ENCODE results near the gene SLC39A9.
"Not testable (repeated sequence)": the region's sequence is repeated elsewhere in the genome, so short reads cannot be mapped to it uniquely, and the experiment has no call there.

The SLC39A9 gene

GRCh38 chr14:69428289-69428998, 30.0 kb downstream of the SLC39A9 start:
- no peak for DNase-seq

- DNase-seq, result no peak
These were observed 31.2 kb downstream of the SLC39A9 start for GRCh38 chr14:69429643-69430042.

GRCh38 chr14:69430306-69430939, 31.9 kb downstream of the SLC39A9 start:
- DNase-seq, result no peak

DNA sequence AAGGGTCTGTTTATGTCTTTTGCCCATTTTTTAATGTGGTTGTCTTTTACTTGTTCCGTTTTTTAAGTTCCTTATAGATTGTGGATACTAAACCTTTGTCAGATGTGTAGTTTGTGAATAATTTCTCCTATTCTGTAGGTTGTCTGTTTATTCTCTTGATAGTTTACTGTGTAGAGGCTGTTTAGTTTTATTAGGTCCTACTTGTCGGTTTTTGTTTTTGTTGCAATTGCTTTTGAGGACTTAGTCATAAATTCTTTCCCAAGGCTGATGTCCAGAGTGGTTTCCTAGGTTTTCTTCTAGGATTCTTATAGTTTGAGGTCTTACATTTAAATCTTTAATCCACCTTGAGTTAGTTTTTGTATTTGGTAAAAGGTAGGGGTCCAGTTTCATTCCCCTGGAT, 33.9 kb downstream of the SLC39A9 start:
- no peak for DNase-seq

GRCh38 chr14:69439521-69440270, 41.2 kb downstream of the SLC39A9 start:
- DNase-seq, result no peak

- DNase-seq, result no peak
These were observed 43.5 kb downstream of the SLC39A9 start for GRCh38 chr14:69441948-69442347.

- DNase-seq, result no peak
These were observed 44.9 kb downstream of the SLC39A9 start for GRCh38 chr14:69443296-69443805.

- DNase-seq, result no peak
These were observed 50.7 kb downstream of the SLC39A9 start for GRCh38 chr14:69449216-69449615.

GRCh38 chr14:69451941-69452340, 53.4 kb downstream of the SLC39A9 start:
- DNase-seq, result no peak

- no peak for DNase-seq
These were observed 59.9 kb downstream of the SLC39A9 start for GRCh38 chr14:69458350-69458749.

- DNase-seq, result no peak
These were observed 60.6 kb downstream of the SLC39A9 start for GRCh38 chr14:69459122-69459521.

- peak; percentile 80 for DNase-seq
These were observed 61.7 kb downstream of the SLC39A9 start for GRCh38 chr14:69460093-69460701.

DNA sequence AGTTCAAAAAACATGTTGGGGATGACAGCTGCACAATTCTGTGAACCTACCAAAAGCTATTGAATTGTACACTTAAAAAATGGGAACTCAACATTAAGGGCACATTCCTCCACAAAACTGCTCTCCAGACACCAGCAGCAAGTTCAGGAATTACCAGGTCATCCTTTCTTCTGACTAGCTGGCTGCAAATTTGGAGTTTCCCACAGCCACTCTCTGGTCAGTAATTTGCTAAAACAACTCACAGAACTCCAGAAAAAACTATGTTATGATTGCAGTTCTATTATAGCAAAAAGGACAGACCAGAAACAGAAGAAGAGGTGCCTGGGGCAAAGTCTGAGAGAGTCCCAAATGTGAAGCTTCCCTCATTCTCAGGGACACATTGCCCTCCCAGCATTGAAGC, 65.9 kb downstream of the SLC39A9 start:
- DNase-seq, result no peak

GRCh38 chr14:69464829-69465228, 66.3 kb downstream of the SLC39A9 start:
- no peak for DNase-seq

DNA sequence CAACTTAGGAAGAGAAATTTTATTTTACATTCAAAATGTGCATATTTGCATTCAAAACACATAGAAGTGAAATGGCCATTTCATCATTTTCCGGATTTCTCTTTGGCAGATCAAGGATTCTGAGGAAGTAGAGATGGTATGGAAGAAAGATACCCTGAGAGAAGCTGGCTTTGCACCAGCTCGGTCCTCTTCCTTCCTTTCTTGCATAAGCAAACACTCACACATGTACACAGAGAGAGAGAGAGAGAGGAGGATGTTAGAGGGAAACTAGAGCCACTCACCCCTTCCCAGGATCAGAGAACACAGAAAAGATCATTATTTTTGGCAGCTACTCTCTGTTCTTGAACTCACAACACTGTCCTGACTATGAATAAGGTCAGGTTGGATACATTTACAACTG, 70.5 kb downstream of the SLC39A9 start:
- DNase-seq, result no peak

DNA sequence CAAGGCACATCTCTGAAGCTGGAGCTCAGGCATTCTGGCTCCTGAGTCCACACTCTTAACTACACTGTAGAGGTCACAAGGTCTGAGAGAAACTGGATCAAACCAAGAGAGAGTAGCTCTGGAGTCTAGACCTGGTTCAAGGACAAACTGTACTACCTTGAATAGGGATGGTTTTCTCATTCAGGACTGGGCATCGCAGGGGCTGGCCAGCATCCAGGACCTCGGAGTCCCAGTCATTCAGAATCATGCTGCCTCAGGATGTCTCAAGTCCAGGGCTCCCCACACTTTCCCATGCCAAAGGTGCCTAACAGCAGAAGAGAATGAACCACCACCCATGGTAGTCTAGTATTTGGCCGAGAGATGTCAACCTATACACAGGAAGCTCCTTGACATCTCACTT, 72.9 kb downstream of the SLC39A9 start:
- no peak for DNase-seq

GRCh38 chr14:69471916-69472315, 73.4 kb downstream of the SLC39A9 start:
- DNase-seq, result no peak

DNA sequence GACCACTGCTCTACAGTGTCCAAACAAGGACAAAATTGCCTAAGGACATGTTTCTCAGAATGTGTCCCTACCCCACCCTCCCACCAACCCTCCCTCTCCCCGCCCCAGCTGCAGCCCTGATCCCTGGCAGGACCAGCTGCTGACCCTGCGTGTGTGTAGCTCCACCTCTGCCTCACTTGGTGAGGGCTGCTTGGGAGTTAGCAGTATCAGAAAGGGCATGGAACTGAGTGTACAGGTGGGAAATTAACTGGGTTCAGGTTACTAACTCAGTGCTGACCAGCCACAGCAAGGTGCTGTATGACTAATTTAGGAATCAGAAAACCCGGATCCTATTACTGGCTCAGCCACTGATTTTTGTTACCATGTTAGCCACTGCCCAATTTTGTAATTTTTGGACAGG, 74.8 kb downstream of the SLC39A9 start:
- no peak for DNase-seq

DNA sequence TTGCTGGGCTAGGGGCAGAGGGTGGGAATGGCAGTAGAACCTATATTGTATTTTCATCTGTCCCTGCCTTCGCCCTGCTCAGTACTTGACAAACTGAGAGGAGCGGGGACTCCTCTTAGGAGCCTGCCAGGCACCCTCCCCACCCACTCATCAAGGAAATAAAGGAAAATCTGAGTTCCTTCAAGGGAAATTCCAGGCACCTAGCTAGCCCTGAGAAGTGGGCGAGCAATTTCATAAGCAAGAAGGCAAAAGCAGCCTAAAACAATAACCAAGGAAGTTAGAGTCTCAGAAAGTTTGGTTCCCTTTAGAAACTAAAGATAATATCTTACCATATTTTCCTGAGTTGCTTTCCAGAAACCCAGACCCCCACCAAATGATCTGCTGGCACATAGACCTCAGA, 75.5 kb downstream of the SLC39A9 start:
- no peak for DNase-seq

DNA sequence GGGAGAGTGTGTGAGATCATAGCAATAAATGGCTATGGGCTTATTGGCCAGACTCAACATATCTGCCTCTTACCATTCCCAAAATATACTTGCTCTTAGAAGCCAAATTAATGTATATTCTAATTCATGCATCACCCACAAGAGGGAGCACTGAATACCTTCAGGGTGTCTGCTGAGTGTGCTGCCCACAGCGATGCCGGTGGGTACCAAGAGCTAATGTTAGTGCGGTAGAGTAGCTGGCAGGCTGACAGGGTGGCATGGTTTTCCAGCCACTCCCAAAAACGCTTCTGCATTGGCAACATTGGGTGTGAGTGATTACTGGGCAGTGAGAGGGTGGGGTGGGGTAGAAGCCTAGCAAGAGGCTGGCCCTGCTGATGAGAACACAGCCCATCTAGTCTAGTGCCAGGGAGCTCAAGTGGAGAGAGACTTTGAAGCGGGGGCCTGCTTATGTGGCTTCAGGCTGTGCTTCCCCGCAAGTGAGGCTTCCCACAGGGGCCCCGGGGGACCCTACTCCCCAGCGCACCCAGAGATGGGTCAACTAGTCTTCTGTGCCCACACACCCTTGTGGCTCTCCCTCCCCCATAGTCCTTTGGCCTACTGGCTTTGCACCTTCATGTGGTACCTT, 76.8 kb downstream of the SLC39A9 start:
- DNase-seq, result peak; percentile 75

DNA sequence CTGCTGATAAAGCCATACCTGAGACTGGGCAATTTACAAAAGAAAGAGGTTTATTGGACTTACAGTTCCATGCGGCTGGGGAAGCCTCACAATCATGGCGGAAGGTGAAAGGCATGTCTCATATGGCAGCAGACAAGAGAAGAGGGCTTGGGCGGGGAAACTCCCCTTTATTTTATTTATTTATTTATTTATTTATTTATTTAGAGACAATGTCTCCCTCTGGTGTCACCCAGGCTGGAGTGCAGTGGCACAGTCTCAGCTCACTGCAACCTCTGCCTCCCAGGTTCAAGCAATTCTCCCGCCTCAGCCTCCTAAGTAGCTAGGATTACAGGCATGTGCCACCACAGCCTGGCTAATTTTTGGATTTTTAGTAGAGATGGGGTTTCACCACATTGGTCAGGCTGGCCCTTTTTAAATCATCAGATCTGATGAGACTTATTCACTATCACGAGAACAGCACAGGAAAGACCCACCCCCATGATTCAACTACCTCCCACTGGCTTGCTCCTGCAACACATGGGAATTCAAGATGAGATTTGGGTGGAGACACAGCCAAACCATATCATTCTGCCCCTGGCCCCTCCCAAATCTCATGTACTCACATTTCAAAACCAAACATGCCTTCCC, 78.4 kb downstream of the SLC39A9 start:
- peak; percentile 18 for DNase-seq

- DNase-seq, result not testable (repeated sequence)
These were observed 79.6 kb downstream of the SLC39A9 start for GRCh38 chr14:69478055-69478454.
